Spleen (tissue), 7 donors: ENCODE data around the gene NBEA.

ENCODE experiments used
- CTCF ChIP-seq, 11 experiments: fragments of 200-600 bp in 7 of 11; fragments of 450-650 bp in 4 of 11; sonication (generic) in 4 of 11; IDR thresholded peaks in 8 of 11; conservative IDR thresholded peaks in 3 of 11; 1 replicate in 7 of 11; 2 replicates in 4 of 11; pipeline versions ENCODE4 v1.4.0 to v1.8.0; 2016 to 2021; ENCODE audit warnings: antibody characterized with exemption in 11 of 11, inconsistent platforms in 4 of 11, mild to moderate bottlenecking in 1 of 11
- POLR2A ChIP-seq, 3 donors: fragments of 450-650 bp; IDR thresholded peaks; one replicate each; pipeline ENCODE4 v1.5.1; 2017; ENCODE audit warnings: antibody characterized with exemption in 3 of 3, mild to moderate bottlenecking in 1 of 3
- POLR2AphosphoS5 ChIP-seq, 3 donors: sonication (generic); formaldehyde crosslinking; IDR thresholded peaks; one replicate each; pipeline ENCODE4 v1.5.1; 2017; ENCODE audit warnings: antibody characterized with exemption in 3 of 3
- donor health status: DM: no; HTN: no; CAD: no; lungs with moderate emphysema.
- donor health status: DM: no; HTN: no; CAD: no.
- donor health status: DM: no; HTN: no; CAD: no.

DNA sequence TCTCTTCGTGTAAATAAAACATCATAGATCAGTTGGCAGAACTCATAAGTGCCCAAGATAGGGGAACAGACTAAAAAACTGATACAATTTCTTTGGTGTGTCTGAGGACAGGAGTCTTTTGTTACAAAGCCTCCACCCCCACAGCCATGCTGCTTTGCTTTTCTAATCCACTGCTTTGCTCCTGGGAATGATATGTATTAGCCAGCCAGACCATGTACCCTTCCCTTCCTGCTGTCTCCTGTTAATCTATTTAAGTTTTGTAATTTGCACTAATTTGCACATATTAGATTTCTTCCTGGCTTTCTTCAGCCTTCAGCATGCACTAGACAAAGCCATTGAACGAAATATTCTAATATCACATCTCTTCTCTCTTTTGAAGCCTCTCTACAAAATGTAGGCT lies 403.9 kb downstream of the NBEA start:
- TF ChIP-seq CTCF (IDR thresholded peaks at IDR 0.05 in 8 of 11, conservative IDR thresholded peaks at IDR 0.05 in 3 of 11): no peak
- no peak for TF ChIP-seq POLR2A (IDR thresholded peaks at IDR 0.05)
- TF ChIP-seq POLR2AphosphoS5 (IDR thresholded peaks at IDR 0.05): no peak
